Calu3 (cell line): ENCODE measurements around the gene C19orf81. TPM values are rescaled to one million over a fixed set of nuclear protein-coding genes. Genes with fewer than 3 reads are reported as not detected.

Experiments used
- BruUV-seq: library from RNA; stranded (reverse); fragments of 400-500 nt; replicated peaks from 2 replicates; lab custom pipeline; 2021; lab: Mats Ljungman, UMichigan
- CTCF ChIA-PET: fragments of 300-600 bp; sonication (Branson Sonifier 250); formaldehyde crosslinking; loops from one replicate; lab custom pipeline; 2022; ENCODE audit warnings: antibody characterized with exemption; lab: Charles Lee
- DNase-seq: peaks from one replicate; pipeline ENCODE4 v3.0.0; 2022
- H3K27ac Mint-ChIP-seq: one replicate; pipeline ENCODE4 v1.8.0; 2022; ENCODE audit warnings: mixed read lengths; ENCODE audit not compliant: unreplicated experiment
- H3K27me3 Mint-ChIP-seq: one replicate; pipeline ENCODE4 v1.8.0; 2022; ENCODE audit warnings: mixed read lengths; ENCODE audit not compliant: unreplicated experiment
- H3K36me3 Mint-ChIP-seq: one replicate; pipeline ENCODE4 v1.8.0; 2022; ENCODE audit warnings: mild to moderate bottlenecking, moderate library complexity, mixed read lengths; ENCODE audit not compliant: insufficient read depth, unreplicated experiment
- H3K4me1 Mint-ChIP-seq: one replicate; pipeline ENCODE4 v1.8.0; 2022; ENCODE audit warnings: mild to moderate bottlenecking, low read depth, mixed read lengths; ENCODE audit not compliant: unreplicated experiment
- H3K4me3 Mint-ChIP-seq: one replicate; pipeline ENCODE4 v1.8.0; 2022; ENCODE audit warnings: mild to moderate bottlenecking, low read depth, moderate library complexity, mixed read lengths; ENCODE audit not compliant: unreplicated experiment
- H3K9me3 Mint-ChIP-seq: one replicate; pipeline ENCODE4 v1.8.0; 2022; ENCODE audit warnings: low read depth, mixed read lengths; ENCODE audit not compliant: unreplicated experiment
- intact Hi-C: fragments of 100-400 bp; cut with micrococcal nuclease; formaldehyde crosslinking; loops from one replicate; pipeline ENCODE4 v1.10.0; 2022; ENCODE audit not compliant: unreplicated experiment
- total RNA-seq: library from RNA; stranded (reverse); gene quantifications from 2 replicates; pipeline ENCODE4 v1.2.3, GENCODE V29; 2022
- TF ChIP-seq, protein P1 (sequence below): fragments of 200-600 bp; IDR thresholded peaks from one replicate; pipeline ENCODE4 v1.8.0; 2022; ENCODE audit warnings: antibody characterized with exemption; ENCODE audit not compliant: unreplicated experiment

C19orf81 gene
- total RNA-seq, 1 experiment from 2014 or later: not detected

DNA sequence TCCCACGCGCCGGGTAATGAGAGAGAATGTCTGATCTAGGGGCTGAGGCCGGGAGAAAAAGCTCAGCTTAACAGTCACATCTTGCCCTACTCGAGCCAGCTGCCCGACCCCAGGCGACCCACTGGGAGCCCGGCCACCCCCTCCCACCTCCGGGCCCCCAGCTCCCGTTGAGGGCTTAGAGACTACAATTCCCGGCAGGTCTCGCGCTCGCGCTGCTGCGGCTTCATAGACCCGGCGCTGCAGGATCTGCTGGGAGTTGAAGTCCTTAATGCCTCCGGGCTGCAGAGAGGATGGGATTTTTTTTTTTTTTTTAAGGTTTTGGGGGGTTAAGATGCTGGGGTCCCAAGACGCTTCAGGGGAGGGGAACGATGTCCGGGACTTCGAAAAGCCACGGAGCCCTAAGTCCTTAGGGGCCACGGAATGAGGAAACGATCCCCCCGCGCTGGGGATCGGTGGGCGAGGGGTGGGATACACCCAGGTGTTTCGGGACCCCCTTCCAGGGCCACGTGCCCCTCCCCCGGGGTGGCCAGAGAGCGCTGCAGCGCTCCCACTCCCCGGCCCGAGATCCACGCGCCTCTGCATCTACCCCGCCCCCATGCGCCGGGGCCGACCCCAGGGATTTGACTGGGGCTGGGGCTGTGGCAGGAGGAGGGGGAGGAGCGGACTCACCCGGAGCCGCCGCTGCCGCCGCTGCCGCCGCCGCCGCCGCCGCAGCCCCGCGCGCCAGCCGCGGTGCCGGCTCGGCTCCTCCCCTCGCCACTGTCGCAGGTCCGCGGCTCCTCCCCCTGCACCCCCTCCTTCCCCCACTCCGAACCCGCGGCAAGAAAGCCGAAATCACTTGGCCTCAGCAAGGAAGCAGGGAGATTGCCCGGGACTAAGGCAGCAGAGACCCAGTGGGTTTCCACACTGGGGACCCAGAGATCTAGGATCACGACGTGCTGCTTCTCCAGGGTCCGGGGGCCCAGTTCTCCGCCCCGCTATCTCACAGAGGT lies 9.8 kb upstream of the C19orf81 start, which contains the start of gene SYT3:
SYT3 (minus strand) TSS at position 761 of the 992 bp plus-strand sequence. CDS start 2,470 bp downstream, outside the sequence.
- H3K4me3 Mint-ChIP-seq: no peak within 1 kb of the TSS
- H3K27ac Mint-ChIP-seq: no peak within 1 kb of the TSS
- H3K27me3 Mint-ChIP-seq: peaks cover 34% of the 10 kb centered on the region
- no TSS peak for BruUV-seq
- DNase-seq: no peak
- no peaks in the 10 kb centered on the region for H3K9me3 Mint-ChIP-seq
- TF ChIP-seq, protein P1, sequence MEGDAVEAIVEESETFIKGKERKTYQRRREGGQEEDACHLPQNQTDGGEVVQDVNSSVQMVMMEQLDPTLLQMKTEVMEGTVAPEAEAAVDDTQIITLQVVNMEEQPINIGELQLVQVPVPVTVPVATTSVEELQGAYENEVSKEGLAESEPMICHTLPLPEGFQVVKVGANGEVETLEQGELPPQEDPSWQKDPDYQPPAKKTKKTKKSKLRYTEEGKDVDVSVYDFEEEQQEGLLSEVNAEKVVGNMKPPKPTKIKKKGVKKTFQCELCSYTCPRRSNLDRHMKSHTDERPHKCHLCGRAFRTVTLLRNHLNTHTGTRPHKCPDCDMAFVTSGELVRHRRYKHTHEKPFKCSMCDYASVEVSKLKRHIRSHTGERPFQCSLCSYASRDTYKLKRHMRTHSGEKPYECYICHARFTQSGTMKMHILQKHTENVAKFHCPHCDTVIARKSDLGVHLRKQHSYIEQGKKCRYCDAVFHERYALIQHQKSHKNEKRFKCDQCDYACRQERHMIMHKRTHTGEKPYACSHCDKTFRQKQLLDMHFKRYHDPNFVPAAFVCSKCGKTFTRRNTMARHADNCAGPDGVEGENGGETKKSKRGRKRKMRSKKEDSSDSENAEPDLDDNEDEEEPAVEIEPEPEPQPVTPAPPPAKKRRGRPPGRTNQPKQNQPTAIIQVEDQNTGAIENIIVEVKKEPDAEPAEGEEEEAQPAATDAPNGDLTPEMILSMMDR: no peak
- H3K4me1 Mint-ChIP-seq: no peaks in the 10 kb centered on the region
- H3K36me3 Mint-ChIP-seq: no peaks in the 10 kb centered on the region
- CTCF ChIA-PET: interaction anchor here (0.7 kb wide), 1 partner anchor 9 kb away, joined by 7 read pairs; no protein-coding TSS in a partner anchor
- intact Hi-C loops: no loop called here

DNA sequence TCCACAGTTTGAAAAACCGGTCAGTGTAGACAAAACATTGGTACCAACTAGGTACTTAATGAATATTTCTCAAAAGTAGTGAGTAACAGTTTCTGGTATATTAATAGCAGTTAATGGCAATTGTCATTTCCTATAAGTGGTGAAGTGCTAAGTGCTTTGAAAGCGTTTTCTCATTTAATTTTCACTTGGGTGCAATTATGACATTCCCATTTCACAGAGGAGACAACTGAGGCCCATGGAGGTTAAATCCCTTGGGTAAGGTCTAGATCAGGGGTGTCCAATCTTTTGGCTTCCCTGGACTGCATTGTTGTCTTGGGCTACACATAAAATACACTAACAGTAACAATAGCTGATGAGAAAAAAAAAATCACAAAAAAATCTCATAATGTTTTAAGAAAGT lies 8.9 kb upstream of the C19orf81 start:
- TF ChIP-seq, protein P1: no peak
- H3K4me3 Mint-ChIP-seq: no peak overlapping the region
- H3K27me3 Mint-ChIP-seq: peaks cover 34% of the 10 kb centered on the region
- no peaks in the 10 kb centered on the region for H3K9me3 Mint-ChIP-seq
- BruUV-seq: no TSS peak
- CTCF ChIA-PET: interaction anchor here (0.7 kb wide), 1 partner anchor 10 kb away, joined by 7 read pairs; no protein-coding TSS in a partner anchor
- no peaks in the 10 kb centered on the region for H3K4me1 Mint-ChIP-seq
- no peaks in the 10 kb centered on the region for H3K36me3 Mint-ChIP-seq
- intact Hi-C loops: no loop called here
- H3K27ac Mint-ChIP-seq: no peak overlapping the region
- no peak for DNase-seq

DNA sequence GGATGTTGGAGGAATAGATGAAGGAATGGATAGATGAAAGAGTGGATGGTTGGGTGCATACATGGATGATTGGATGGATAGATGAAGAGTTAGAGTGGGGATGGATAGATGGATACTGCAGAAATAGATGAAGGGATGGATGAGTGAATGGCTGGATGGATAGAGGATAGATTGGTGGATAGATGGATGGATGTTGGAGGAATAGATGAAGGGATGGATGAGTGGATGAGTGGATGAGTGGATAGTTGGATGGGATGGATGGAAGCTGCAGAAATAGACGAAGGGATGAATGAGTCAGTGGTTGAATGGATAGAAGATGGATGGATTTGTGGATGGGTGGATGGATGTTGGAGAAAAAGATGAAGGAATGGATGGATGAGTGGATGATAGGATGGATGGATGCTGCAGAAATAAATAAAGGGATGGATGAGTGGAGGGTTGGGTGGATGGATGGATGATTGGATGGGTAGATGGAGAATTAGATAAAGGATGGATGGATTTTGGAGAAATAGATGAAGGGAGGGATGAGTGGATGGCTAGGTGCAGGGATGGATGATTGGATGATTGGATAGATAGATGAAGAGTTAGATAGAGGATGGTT lies 4.8 kb upstream of the C19orf81 start:
- Mint-ChIP-seq H3K4me3 (no peak overlapping the region), H3K9me3 (no peaks in the 10 kb centered on the region), H3K27me3 (peaks cover under 1% of the 10 kb centered on the region), H3K4me1 (no peaks in the 10 kb centered on the region), H3K27ac (no peak overlapping the region), H3K36me3 (no peaks in the 10 kb centered on the region)
- no TSS peak for BruUV-seq
- DNase-seq: no peak
- TF ChIP-seq, protein P1: no peak
- intact Hi-C loops: no loop called here
- CTCF ChIA-PET: no interaction called here

DNA sequence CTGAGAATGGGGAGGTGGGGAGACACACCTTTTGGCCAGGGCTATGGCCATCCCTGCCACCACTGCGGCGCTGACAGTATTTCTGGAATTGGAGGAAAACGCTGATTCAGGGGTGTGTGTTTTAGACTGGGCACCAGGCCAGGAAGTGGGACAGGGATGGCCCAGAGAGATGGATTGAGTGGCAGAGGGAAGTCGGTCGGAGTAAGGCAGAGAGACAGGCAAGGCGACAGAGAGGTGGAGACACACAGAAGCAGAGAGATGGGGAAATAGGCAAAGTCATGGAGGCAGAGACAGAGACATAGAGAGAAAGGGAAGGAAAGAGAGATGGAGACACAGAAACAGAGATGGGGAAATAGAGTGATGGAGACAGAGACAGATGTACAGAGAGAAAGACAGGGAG lies 4.1 kb upstream of the C19orf81 start:
- TF ChIP-seq, protein P1: no peak
- Mint-ChIP-seq H3K4me1 (no peaks in the 10 kb centered on the region), H3K27ac (no peak overlapping the region), H3K27me3 (peaks cover 8% of the 10 kb centered on the region), H3K4me3 (no peak overlapping the region), H3K36me3 (no peaks in the 10 kb centered on the region), H3K9me3 (no peaks in the 10 kb centered on the region)
- CTCF ChIA-PET: no interaction called here
- intact Hi-C loops: no loop called here
- no TSS peak for BruUV-seq
- DNase-seq: no peak
